Coronary artery (tissue), 2 donors: Measurements from ENCODE around the gene KCNA4.

Experiments
- DNase-seq: peaks from one replicate; pipeline ENCODE4 v3.0.0-alpha.2; 2017; ENCODE audit warnings: low spot score
- H3K27ac ChIP-seq, 2 donors: fragments of 200-600 bp; sonication (generic); one replicate each; pipeline ENCODE4 v1.5.1; 2016 to 2019
- H3K4me3 ChIP-seq: fragments of 200-600 bp; sonication (generic); 2 replicates; pipeline ENCODE4 v1.5.1; 2016; ENCODE audit warnings: mild to moderate bottlenecking, moderate library complexity
- CTCF ChIP-seq: fragments of 200-600 bp; sonication (generic); IDR thresholded peaks from one replicate; pipeline ENCODE4 v1.5.1; 2019; ENCODE audit warnings: antibody characterized with exemption

Gene KCNA4

GRCh38 chr11:30017445-30017895, 640 bp upstream of the KCNA4 start:
- DNase-seq: no peak
- Histone ChIP-seq H3K27ac (no peak overlapping the region), H3K4me3 (peak overlapping the region; percentile 70)
- TF ChIP-seq CTCF: no peak

GRCh38 chr11:30015725-30016412, 961 bp downstream of the KCNA4 start:
- Histone ChIP-seq H3K27ac (no peak overlapping the region), H3K4me3 (peak overlapping the region; percentile 70)
- DNase-seq: no peak
- no peak for TF ChIP-seq CTCF

- no peak for TF ChIP-seq CTCF
- Histone ChIP-seq H3K27ac (no peak overlapping the region), H3K4me3 (no peak overlapping the region)
- no peak for DNase-seq
These were observed 4.5 kb downstream of the KCNA4 start for GRCh38 chr11:30012346-30012745.

- Histone ChIP-seq H3K4me3 (no peak overlapping the region), H3K27ac (no peak overlapping the region)
- TF ChIP-seq CTCF: no peak
- no peak for DNase-seq
These were observed 7.8 kb downstream of the KCNA4 start for GRCh38 chr11:30009060-30009459.

- no peak for TF ChIP-seq CTCF
- DNase-seq: no peak
- Histone ChIP-seq H3K27ac (no peak overlapping the region), H3K4me3 (no peak overlapping the region)
These were observed 10.0 kb downstream of the KCNA4 start for GRCh38 chr11:30006876-30007275.

- Histone ChIP-seq H3K4me3 (no peak overlapping the region), H3K27ac (no peak overlapping the region)
These were observed 14.6 kb downstream of the KCNA4 start for GRCh38 chr11:30002157-30002785.

More at GRCh38 chr11:30002157-30002785, 14.6 kb downstream of the KCNA4 start:
- TF ChIP-seq CTCF: no peak
- DNase-seq: no peak
